ENCODE results near the gene SLC7A7.

- TF ChIP-seq CTCF (conservative IDR thresholded peaks at IDR 0.05; ENCODE audit: low read length) (no peak), EZH2phosphoT487 (IDR thresholded peaks at IDR 0.05; ENCODE audit: borderline replicate concordance) (no peak)
Measured at GRCh38 chr14:22844221-22845102, 29.2 kb upstream of the SLC7A7 start.

Data from Loucy (cell line).